Measurements from ENCODE around the gene ASCC1.

- TF ChIP-seq CTCF (IDR thresholded peaks at IDR 0.05) (no peak), POLR2A (IDR thresholded peaks at IDR 0.05) (no peak)
These were observed 134.1 kb downstream of the ASCC1 start for GRCh38 chr10:72081772-72082590.
